Limb (tissue), 2 donors: Measurements from ENCODE around the gene ARPC5.
A peak's percentile ranks its signal among the peaks of the same experiment; 100 is the strongest.
"Not testable (repeated sequence)": the region's sequence is repeated elsewhere in the genome, so short reads cannot be mapped to it uniquely, and the experiment has no call there.

ENCODE experiments used
- DNase-seq, 2 donors: peaks; one replicate each; pipeline ENCODE4 v3.0.0-alpha.2; 2016; ENCODE audit errors: extremely low spot score in 2 of 2

ARPC5 gene

GRCh38 chr1:183635606-183636333, at the start of gene ARPC5:
TSS of gene ARPC5 (minus strand) at chr1:183635783. CDS start at chr1:183635659, 124 bp downstream.
- DNase-seq: peak; percentile 98 to 99

- DNase-seq: peak in 1 of 2 donors; percentile 36
Measured at GRCh38 chr1:183685112-183685713, 49.6 kb upstream of the ARPC5 start.

- not testable (repeated sequence) for DNase-seq
Measured at GRCh38 chr1:183679363-183679762, 43.8 kb upstream of the ARPC5 start.

GRCh38 chr1:183678819-183679218, 43.2 kb upstream of the ARPC5 start:
- no peak for DNase-seq

- no peak for DNase-seq
Measured at GRCh38 chr1:183676586-183677189, 41.1 kb upstream of the ARPC5 start.

- DNase-seq: no peak
Measured at GRCh38 chr1:183675883-183676585, 40.5 kb upstream of the ARPC5 start.

GRCh38 chr1:183675381-183675780, 39.8 kb upstream of the ARPC5 start:
- no peak for DNase-seq

- no peak for DNase-seq
Measured at GRCh38 chr1:183674886-183675285, 39.3 kb upstream of the ARPC5 start.

- DNase-seq: peak; percentile 43 to 76
Measured at GRCh38 chr1:183674339-183674738, 38.8 kb upstream of the ARPC5 start.

GRCh38 chr1:183673605-183674323, 38.2 kb upstream of the ARPC5 start:
- peak in 1 of 2 donors; percentile 57 for DNase-seq

GRCh38 chr1:183670169-183670568, 34.6 kb upstream of the ARPC5 start:
- no peak for DNase-seq

- DNase-seq: no peak
Measured at GRCh38 chr1:183656355-183656754, 20.8 kb upstream of the ARPC5 start.

- peak; percentile 85 to 92 for DNase-seq
Measured at GRCh38 chr1:183655562-183656075, 20.0 kb upstream of the ARPC5 start.

GRCh38 chr1:183654706-183655105, 19.1 kb upstream of the ARPC5 start:
- no peak for DNase-seq

- DNase-seq: no peak
Measured at GRCh38 chr1:183653876-183654451, 18.4 kb upstream of the ARPC5 start.

GRCh38 chr1:183653462-183653794, 17.8 kb upstream of the ARPC5 start:
- DNase-seq: no peak

- no peak for DNase-seq
Measured at GRCh38 chr1:183652547-183653461, 17.2 kb upstream of the ARPC5 start, which contains the start of gene APOBEC4. TSS of gene APOBEC4 (minus strand) at chr1:183653316. CDS start at chr1:183648781, 4,535 bp downstream.

- DNase-seq: no peak
Measured at GRCh38 chr1:183652107-183652506, 16.5 kb upstream of the ARPC5 start.

GRCh38 chr1:183651612-183652011, 16.0 kb upstream of the ARPC5 start:
- DNase-seq: no peak

- no peak for DNase-seq
Measured at GRCh38 chr1:183648042-183648441, 12.5 kb upstream of the ARPC5 start.
